GM19438 (cell line): ENCODE measurements around the gene FOXK1.
"Not testable (repeated sequence)": the region's sequence is repeated elsewhere in the genome, so short reads cannot be mapped to it uniquely, and the experiment has no call there.

Source experiments
- ATAC-seq: cut with Tn5 transposase; IDR thresholded peaks from one replicate; pipeline ENCODE4 v1.9.1; 2021; ENCODE audit warnings: low read depth; ENCODE audit not compliant: unreplicated experiment

FOXK1 gene

GRCh38 chr7:4794591-4795350, 112.7 kb downstream of the FOXK1 start:
- no peak for ATAC-seq

GRCh38 chr7:4796453-4796852, 114.4 kb downstream of the FOXK1 start:
- no peak for ATAC-seq

GRCh38 chr7:4797858-4798705, 116.0 kb downstream of the FOXK1 start:
- ATAC-seq = peak; percentile 60

DNA sequence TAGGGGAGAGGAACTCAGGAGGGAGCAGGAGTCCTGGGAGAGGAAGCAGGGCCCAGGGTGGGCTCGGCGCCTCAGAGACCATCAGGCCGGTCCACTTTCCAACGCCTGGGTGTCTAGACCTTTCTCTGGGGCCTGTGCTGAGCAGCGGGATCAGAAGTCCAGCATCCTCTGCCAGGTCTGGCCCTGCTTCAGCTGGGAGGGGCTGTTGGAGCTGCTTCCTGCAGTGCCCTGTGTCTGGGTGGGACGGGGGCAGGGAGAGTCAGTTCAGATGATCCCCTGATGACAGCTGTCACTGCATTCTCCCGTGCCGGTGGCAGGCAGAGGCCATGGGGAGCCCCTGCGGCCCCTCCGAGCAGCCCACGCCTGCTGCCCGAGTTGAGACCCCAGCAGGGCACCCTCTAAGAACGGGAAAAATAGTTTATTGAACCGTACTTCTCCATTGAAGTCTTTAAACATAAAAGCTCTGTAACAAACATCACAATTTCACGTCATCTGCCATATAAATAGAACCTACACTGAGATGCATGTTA, 116.7 kb downstream of the FOXK1 start:
- ATAC-seq = no peak

GRCh38 chr7:4799508-4800268, 117.6 kb downstream of the FOXK1 start:
- ATAC-seq = no peak

DNA sequence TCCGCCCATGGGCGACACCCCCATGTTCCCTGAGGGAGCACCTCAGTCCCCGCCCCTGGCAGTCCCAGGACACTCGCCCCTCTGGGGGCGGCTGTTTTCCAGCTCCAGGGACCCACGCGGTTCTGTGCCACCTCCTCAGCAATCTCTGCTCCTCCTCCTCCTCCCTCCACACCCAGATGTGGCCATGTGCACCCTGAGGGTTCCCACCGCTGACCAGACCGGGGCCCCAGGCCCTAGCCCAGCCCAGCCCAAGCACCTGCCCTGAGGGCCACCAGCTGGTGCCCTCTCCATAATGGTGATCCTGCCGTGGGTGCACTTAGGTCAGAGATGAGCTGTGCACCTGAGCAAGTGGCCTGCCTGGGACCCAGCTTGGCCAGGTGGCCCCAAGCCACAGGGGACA, 118.4 kb downstream of the FOXK1 start:
- ATAC-seq = no peak

DNA sequence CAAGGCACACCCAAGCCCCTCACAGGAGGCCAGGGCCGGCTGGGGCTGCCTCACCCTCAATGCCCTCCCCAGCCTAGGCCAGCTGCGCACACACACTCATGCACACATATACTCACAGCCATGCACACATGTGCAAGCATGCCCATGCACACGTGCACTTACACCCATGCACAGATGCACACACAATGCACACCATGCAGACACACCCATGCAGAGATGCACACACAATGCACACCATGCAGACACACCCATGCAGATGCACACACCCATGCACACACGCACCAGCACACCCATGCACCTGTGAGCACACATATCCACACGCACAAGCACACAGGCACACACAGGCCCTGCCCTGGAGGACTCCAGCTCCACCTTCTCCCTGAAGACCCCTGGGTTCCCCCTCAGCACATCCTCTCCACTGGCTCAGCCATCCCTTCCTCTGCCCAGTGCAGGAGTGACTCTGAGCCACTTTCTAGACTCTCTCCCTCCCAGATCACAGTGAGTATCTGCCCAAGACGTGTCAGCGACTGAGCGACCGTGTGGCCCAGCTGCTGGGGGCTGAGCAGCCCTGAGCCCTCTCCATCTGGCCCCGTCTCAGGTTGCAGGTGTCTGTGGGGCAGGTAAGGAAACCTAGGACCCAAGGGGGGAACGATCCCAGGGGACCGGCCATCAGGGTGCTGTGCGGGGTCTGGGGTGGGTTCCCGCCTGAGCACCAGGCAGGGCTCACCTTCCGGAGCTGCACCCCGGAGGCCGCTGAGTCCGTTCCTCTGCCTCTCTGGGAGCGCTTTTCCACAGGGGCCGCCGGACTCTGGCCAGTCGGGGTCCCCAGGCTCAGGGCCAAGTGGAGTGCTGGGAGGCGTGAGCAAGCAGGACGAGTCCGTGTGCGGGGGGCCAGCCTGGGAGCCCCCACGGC, 119.1 kb downstream of the FOXK1 start:
- ATAC-seq = no peak

- no peak for ATAC-seq
Observed at GRCh38 chr7:4801839-4802231, 119.7 kb downstream of the FOXK1 start.

GRCh38 chr7:4802577-4802976, 120.5 kb downstream of the FOXK1 start:
- not testable (repeated sequence) for ATAC-seq

DNA sequence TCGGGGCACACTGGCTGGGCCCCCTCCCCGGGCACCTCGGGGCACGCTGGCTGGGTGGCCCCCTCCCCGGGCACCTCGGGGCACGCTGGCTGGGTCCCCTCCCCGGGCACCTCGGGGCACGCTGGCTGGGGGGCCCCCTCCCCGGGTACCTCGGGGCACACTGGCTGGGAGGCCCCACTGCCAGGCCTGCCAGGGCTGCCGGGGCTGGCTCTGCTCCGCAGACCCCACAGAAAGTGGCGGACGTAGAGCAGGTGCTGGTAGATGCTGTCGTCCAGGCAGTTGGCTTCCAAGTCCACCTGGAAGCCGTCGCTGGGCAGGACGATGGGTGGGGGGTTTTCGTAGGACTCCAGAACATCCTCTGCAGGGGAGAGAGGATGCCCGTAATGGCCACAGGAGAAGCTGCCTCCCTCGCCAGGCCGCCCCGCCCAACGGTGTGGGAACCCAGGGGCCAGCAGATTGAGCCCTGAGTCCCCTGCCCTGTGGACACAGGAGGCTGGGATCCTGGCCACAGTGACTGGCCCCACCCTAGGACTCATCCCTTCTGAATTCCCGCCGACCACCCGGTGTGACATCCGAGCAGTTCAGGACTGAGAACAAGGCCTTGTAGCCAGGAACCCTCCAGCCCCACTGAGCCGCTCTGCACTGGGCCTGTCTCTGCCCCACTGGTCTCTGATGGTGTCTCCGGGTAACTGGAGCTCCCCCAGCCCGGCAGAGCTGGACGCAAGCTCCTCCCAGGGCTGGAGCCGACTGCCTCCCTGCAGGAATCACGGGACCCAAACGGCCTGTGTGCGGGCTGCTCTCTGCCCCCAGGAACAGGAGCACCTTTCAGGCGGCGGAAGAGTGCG, 121.5 kb downstream of the FOXK1 start:
- no peak for ATAC-seq

- ATAC-seq = no peak
Observed at GRCh38 chr7:4805110-4805983, 123.3 kb downstream of the FOXK1 start.

GRCh38 chr7:4805984-4806300, 123.8 kb downstream of the FOXK1 start:
- no peak for ATAC-seq

DNA sequence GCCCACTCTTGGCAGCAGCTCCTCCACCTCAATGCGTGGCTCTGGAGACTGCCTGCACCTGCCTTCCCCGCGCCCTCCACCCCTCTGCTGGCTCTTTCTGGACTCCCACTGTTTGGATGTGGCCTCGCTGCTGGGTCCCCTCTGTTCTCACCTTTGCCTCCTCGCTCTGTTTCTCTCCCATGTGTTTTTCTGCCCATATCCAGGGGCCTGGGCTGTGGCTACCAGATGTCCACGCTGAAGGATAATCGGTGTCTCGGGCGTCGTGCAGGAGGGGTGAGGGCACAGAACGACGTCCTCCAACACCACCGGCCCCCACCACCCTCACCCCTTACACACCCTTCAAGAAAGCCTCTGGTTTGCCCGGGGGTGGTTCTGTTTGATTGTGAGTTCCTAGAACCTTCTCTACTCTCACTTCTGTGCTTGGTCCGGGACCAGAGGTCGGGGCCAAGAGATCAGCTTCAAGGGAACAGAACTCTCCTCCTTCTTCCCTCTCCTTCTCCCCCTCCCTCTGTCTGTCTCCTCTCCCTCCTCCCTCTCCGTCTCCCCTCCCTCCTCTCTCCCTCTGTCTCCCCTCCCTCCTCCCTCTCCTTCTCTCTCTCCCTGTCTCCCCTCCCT, 125.0 kb downstream of the FOXK1 start:
- ATAC-seq = no peak

DNA sequence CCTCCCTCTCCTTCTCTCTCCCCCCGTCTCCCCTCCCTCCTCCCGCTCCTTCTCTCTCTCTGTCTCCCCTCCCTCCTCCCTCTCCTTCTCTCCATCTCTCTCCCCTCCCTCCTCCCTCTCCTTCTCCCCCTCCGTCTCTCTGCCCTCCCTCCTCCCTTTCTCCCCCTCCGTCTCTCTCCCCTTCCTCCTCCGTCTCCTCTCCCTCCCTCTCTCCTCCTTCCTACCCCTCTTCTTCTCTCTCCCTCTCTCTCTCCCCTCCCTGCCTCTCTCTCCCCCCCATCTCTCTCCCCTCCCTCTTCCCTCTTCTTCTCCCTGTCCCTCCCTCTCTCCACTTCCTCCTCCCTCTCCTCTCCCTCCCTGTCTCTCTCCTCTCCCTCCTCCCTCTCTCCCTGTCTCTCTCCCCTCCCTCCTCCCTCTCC, 125.5 kb downstream of the FOXK1 start:
- no peak for ATAC-seq

DNA sequence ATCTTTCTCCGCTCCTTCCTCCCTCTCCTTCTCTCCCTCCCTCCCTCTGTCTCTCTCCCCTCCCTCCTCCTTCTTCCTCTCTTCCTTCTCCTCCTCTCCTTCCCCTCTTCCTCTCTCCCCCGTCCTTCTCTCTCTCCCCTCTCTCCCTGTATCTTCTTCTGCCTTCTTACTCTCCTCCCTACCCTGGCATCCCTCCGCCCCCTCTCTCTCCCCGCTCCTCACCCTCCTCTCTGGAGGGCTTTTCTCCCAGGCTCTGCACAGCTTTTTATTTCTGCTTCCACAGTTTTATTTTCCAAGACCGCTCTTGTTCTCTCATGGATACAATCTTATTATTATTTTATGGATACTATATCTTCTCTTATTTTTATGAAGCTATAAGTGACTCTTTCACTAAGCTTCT, 125.9 kb downstream of the FOXK1 start:
- ATAC-seq = no peak

DNA sequence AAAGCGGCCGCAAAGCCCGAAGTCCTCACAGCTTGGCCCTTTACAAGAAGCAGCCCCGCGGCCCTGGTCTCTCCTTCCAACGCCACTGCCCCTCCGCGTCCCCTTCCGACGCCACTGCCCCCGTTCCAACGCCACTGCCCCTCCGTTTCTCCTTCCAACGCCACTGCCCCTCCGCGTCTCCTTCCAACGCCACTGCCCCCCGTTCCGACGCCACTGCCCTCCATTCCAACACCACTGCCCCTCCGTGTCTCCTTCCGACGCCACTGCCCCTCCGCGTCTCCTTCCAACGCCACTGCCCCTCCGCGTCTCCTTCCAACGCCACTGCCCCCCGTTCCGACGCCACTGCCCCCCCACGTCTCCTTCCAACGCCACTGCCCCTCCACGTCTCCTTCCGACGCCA, 126.5 kb downstream of the FOXK1 start:
- ATAC-seq = no peak

DNA sequence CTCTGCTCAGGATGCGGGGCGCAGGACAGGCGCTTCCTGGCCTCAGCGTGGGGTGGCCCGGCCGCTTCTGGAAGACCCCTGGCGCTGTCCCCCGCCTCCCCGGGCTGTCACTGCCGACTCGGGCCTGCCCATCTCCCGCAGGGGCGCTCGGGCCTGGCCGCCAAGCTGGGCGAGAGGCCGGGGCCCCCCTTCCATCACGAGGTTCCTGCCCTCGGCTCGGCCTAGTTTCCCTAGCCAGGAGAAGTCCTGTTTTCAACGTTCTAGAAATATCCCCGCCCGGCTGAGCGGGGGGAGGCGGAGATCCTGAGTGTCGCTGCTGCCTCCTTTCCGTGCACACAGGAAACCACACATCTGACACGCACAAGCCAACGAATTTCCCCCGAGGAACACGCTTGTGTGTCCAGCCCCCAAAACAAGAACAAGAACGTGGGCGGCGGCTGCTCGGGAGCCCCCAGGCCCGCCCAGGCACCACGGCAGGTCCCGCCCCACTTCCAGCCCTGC, 127.0 kb downstream of the FOXK1 start:
- no peak for ATAC-seq

DNA sequence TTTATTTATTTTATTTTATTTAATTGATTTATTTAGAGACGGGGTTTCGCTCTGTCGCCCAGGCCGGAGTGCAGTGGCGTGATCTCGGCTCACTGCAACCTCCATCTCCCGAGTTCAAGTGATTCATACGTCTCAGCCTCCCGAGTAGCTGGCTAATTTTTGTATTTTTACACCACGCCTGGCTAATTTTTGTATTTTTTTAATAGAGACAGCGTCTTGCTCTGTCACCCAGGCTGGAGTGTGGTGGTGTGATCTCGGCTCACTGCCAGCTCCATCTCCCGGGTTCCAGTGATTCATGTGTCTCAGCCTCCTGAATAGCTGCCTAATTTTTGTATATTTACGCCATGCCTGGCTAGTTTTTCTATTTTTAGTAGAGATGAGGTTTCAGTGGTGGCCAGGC, 127.6 kb downstream of the FOXK1 start:
- ATAC-seq = no peak
